Ectodermal cell (in vitro differentiated cells): Measurements from ENCODE around the gene TRMU.

Source experiments
- H3K27ac ChIP-seq: 2 replicates; pipeline ENCODE4 v1.7.0; 2013; ENCODE audit warnings: mild to moderate bottlenecking, low read depth, low read length; ENCODE audit not compliant: insufficient read depth, poor library complexity, severe bottlenecking
- H3K27me3 ChIP-seq: 2 replicates; pipeline ENCODE4 v1.7.0; 2013; ENCODE audit warnings: mild to moderate bottlenecking, low read length; ENCODE audit not compliant: insufficient read depth, control insufficient read depth, poor library complexity, severe bottlenecking
- H3K36me3 ChIP-seq: one replicate; pipeline ENCODE4 v1.7.0; 2013; ENCODE audit warnings: low read length; ENCODE audit not compliant: control insufficient read depth, insufficient read depth
- H3K4me1 ChIP-seq: one replicate; pipeline ENCODE4 v1.7.0; 2013; ENCODE audit warnings: low read length; ENCODE audit not compliant: control insufficient read depth, insufficient read depth
- H3K4me3 ChIP-seq: 2 replicates; pipeline ENCODE4 v1.7.0; 2013; ENCODE audit warnings: low read depth, low read length, control low read depth; ENCODE audit not compliant: insufficient read depth
- H3K9me3 ChIP-seq: 2 replicates; pipeline ENCODE4 v1.7.0; 2013; ENCODE audit warnings: mild to moderate bottlenecking, low read length, moderate library complexity; ENCODE audit not compliant: control insufficient read depth
- WGBS, 2 experiments: methylation state at CpG; one replicate each; pipeline ENCODE4 v1.1.7; 2013; ENCODE audit warnings: missing lambda C conversion rate in 2 of 2; 5-methylcytosine and 5-hydroxymethylcytosine counted together

TRMU gene

DNA sequence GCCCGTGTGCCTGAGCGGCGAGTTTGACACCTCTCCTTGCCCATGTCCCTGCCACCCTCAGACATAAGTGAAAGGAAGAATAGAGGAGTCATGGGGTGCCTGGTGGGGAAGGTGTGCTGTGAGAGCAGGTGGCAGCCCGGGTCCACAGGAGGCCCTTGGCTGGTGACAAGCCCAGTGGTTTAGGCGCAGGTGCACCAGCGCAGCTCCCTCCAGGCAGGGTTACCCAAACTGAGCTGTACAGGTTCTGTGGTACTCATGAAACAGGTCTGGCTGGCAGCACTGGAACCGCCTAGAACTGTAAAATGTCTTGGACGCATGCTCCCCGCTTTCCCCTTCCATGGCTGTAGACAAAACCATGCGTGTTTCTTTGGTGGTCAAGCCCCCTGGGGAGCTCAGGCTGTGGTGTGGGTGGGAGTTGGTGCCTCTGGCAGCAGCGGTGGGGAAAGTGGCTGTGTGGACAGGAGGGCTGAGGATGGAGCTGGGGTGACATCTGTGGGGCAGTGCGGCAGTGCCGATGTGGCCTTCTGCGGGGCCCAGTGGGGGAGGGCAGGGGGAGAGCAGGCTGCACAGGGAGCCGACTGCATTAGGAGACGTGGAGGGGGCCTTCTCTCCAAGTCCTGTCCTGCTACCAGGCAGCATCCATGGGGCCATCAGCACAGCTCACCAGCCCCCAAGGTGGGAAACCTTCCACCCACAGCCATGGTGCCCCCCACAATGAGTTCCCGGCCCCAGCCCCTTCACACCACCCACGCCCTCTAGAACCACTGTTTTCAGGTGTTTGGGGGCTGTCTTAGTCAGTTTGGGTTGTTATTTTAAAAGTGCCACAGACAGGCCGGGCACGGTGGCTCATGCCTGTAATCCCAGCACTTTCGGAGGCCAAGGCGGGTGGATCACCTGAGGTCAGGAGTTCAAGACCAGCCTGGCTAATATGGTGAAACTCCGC lies 44.4 kb upstream of the TRMU start:
- Histone ChIP-seq H3K27me3 (no peaks in the 10 kb centered on the region), H3K9me3 (no peaks in the 10 kb centered on the region), H3K4me3 (no peak overlapping the region), H3K4me1 (peaks cover 6% of the 10 kb centered on the region), H3K27ac (no peak overlapping the region), H3K36me3 (no peaks in the 10 kb centered on the region)
- 92 to 94% methylated on average over 20 to 23 of the region's 23 CpGs for WGBS, 2 experiments

DNA sequence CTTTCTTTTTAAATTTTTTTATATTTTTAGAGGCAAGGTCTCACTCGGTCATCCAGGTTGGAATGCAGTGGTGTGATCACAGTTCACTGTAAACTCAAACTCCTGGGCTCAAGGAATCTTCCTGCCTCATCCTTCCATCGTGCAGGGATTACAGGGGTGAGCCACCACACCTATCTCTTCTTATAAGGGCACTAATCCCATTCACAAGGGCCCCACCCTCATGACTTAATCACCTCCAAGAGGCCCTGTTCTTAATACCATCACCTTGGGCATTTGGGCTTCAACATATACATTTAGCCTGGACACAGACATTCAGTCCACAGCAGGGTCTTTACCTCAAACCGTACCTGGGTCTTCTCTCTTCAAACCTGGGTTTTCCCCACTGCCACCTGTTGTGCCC lies 43.3 kb upstream of the TRMU start:
- peaks cover 6% of the 10 kb centered on the region for H3K4me1 ChIP-seq
- H3K9me3 ChIP-seq = no peaks in the 10 kb centered on the region
- WGBS, 2 experiments = 88 to 98% methylated on average over 3 of the region's 3 CpGs
- no peaks in the 10 kb centered on the region for H3K36me3 ChIP-seq
- no peaks in the 10 kb centered on the region for H3K27me3 ChIP-seq
- no peak overlapping the region for H3K27ac ChIP-seq
- H3K4me3 ChIP-seq = no peak overlapping the region

DNA sequence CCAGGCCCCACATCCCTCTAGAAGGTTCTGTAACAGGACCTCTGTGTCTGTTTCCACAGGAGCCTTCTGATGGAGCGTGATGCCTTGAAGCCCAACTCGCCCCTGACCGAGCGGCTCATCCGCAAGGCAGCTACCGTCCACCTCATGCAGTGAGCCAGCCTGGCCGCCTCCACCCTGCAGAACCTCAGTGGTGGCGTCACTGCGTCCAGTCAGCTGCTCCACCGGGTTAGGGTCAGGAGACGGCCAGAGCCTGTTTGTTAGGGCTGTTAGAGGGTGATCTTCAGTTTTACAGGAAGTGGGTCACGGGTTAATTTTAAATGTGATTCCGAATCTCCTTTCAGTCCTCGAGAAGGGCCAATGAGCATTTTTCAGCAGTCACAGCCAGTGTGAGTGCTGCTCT lies 42.8 kb upstream of the TRMU start:
- Histone ChIP-seq H3K36me3 (no peaks in the 10 kb centered on the region), H3K4me1 (peaks cover 11% of the 10 kb centered on the region), H3K4me3 (no peak overlapping the region), H3K27ac (no peak overlapping the region), H3K9me3 (no peaks in the 10 kb centered on the region), H3K27me3 (no peaks in the 10 kb centered on the region)
- 95 to 96% methylated on average over 14 of the region's 14 CpGs for WGBS, 2 experiments

DNA sequence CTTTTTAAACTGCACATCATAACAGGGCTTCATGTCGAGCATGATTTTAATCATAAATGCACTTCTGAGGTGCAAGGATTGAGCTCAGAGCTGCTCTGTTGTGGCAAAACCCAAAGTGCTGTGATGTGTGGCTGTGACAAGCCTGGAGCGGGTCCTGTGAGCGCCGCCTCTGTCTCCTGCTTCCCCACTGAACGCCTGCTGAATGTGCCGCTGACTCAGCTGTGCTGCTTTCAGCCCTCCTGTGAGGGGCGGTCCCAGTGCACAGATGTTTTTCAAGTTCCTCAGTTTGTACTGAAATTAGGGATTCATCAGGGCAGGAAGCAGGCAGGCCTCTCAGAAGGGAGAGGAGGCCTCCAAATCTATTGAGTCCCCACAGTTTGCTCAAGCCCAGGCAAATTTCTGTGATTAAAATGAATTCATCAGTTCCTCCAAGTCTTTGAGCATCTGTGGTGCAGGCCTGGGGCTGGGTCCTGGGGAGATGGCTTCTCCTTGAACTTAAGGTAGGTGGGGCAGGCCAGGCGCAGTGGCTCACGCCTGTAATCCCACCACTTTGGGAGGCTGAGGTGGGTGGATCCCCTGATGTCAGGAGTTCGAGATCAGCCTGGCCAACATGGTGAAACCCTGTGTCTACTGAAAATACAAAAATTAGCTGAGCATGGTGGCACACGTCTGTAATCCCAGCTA lies 41.8 kb upstream of the TRMU start:
- H3K4me3 ChIP-seq = no peak overlapping the region
- no peak overlapping the region for H3K27ac ChIP-seq
- H3K27me3 ChIP-seq = no peaks in the 10 kb centered on the region
- WGBS, 2 experiments = 86 to 87% methylated on average over 11 of the region's 11 CpGs
- no peaks in the 10 kb centered on the region for H3K36me3 ChIP-seq
- no peaks in the 10 kb centered on the region for H3K9me3 ChIP-seq
- peaks cover 14% of the 10 kb centered on the region for H3K4me1 ChIP-seq

DNA sequence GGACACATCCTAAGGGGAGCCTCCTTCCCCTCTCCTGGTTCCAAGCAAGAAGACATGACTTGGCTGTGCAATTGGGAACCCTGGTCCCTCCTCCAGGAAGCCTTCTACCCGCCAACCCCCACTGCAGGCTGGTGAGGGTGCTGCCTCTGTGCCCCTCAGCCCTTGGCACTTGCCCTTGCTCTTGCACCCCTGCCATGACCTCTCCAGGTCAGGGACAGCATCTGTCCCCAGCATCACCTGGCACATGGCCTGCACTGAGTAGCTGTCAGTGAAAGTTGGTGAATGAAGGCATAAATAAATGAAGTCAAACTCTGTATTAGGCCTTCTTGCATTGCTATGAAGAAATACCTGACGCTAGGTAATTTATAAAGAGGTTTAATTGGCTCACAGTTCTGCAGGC lies 40.7 kb upstream of the TRMU start:
- H3K4me1 ChIP-seq = peaks cover 14% of the 10 kb centered on the region
- H3K27me3 ChIP-seq = no peaks in the 10 kb centered on the region
- no peak overlapping the region for H3K4me3 ChIP-seq
- H3K27ac ChIP-seq = no peak overlapping the region
- WGBS, 2 experiments = 92 to 96% methylated on average over 2 of the region's 2 CpGs
- H3K9me3 ChIP-seq = no peaks in the 10 kb centered on the region
- H3K36me3 ChIP-seq = no peaks in the 10 kb centered on the region

DNA sequence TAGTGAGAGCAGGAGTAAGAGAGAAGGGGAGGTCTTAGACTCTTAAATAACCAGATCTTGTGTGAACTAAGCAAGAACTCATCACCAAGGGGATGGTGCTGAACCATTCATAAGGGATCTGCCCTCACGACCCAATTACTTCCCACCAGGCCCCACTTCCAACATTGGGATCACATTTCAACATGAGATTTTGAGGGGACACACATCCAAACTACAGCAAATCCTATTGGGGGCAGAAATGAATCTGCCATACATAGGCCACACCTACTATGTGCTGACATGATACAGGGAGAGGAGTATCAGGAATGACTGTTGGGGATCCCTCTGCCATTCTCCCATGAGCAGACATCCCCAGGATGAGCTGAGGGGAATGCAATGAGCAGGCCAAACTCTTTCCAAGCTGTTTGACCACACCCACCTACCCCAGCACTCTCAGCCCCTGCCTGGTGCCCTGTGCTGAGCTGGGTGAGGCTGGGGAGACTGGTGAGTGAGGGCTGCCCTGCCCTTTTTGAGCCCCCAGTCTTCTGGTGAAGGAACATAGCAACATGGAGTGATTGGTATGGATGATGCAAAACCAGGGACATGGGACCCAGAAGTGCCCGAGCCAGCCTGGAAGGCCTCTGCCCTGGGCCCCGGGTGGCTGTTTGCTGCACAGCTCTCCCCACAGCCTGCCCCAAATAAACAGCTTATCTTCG lies 40.1 kb upstream of the TRMU start:
- Histone ChIP-seq H3K4me3 (peak overlapping the region; percentile 72), H3K9me3 (no peaks in the 10 kb centered on the region), H3K4me1 (peaks cover 14% of the 10 kb centered on the region), H3K27me3 (no peaks in the 10 kb centered on the region), H3K27ac (no peak overlapping the region), H3K36me3 (peaks cover 2% of the 10 kb centered on the region)
- WGBS, 2 experiments = 72 to 75% methylated on average over 4 of the region's 4 CpGs

DNA sequence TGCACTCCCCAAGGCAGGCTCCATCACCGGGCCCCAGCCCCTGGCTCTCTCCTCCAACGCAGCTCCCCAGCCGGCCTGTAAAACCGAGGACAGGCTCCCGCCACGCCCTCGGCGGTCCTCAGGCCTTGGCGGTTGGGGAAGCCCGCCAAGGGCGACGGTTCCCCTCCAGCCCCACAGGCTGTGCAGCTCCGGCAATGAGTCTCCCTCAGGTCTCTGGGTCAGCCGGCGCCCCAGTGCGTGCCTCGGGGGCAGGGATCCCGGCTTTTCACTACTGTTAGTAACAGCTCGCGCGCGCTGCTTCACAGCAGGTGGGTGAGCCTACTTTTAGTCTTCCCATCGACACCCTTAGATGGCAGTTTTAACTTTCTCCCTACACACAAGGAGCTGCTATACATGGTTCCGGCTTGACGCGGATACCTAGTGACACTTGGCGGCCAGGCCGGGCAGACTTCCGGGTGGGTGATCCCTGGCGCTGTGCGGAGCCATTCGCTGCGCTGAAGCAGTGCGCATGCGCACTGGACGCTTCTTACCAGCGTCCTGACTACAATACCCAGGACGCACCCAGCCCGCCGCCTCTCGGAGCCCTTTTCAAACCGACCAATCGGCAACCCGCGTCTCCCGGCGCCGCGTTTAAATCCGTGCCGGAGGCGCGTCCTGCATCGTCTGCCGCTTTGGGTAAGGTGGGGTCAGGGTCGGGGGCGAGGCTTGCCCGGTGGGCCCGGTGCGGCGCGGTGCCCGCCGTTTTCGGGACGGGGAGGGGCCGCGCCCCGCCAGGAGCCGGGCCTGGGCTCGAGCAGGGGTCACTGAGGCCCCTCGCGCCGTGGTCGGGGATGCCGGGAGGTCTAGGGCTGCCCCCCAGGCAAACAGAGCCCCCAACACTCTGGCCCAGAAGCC lies 39.0 kb upstream of the TRMU start, which contains the start of gene GTSE1:
GTSE1 (plus strand) TSS at position 614 of the 894 bp plus-strand sequence. CDS start 531 bp downstream, outside the sequence.
- peak within 1 kb of the TSS; percentile 72 for H3K4me3 ChIP-seq
- H3K4me1 ChIP-seq = peaks cover 14% of the 10 kb centered on the region
- H3K27ac ChIP-seq = peak within 1 kb of the TSS; percentile 44
- H3K27me3 ChIP-seq = no peaks in the 10 kb centered on the region
- H3K9me3 ChIP-seq = no peaks in the 10 kb centered on the region
- H3K36me3 ChIP-seq = peaks cover 5% of the 10 kb centered on the region
- WGBS, 2 experiments = 1% methylated on average over 76 of the region's 76 CpGs

DNA sequence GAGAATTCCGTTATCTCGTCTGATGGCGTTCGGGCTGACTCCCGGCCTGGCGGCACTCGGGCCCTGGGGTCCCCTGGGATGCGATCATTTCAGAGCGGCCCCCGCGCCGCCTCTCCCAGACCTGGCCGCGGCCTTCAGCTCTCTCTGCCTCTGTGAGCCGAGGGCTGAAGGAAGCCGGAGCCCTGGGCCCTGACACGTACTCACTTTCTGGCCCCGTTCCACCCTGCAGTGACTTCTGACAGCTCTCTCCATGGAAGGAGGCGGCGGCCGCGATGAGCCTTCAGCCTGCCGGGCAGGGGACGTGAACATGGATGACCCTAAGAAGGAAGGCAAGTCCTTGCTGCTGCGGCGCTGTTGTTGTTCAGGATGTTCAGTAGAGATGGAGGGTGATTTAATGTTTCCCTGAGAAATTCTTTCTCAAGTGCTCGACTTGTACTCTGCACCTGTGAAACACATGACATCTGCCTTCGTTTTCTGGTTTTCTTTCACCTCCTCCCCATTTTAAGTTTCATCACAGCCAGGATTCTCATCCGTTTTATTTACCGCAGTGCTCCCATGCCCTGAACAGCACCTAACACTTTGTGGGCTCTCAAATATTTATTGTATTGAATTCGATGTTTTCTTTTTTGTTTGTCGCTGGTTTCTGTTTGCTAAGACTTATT lies 38.2 kb upstream of the TRMU start:
- peaks cover 5% of the 10 kb centered on the region for H3K36me3 ChIP-seq
- peak overlapping the region; percentile 72 for H3K4me3 ChIP-seq
- 5% methylated on average over 32 of the region's 32 CpGs for WGBS, 2 experiments
- H3K9me3 ChIP-seq = no peaks in the 10 kb centered on the region
- no peak overlapping the region for H3K27ac ChIP-seq
- no peaks in the 10 kb centered on the region for H3K27me3 ChIP-seq
- peaks cover 14% of the 10 kb centered on the region for H3K4me1 ChIP-seq

DNA sequence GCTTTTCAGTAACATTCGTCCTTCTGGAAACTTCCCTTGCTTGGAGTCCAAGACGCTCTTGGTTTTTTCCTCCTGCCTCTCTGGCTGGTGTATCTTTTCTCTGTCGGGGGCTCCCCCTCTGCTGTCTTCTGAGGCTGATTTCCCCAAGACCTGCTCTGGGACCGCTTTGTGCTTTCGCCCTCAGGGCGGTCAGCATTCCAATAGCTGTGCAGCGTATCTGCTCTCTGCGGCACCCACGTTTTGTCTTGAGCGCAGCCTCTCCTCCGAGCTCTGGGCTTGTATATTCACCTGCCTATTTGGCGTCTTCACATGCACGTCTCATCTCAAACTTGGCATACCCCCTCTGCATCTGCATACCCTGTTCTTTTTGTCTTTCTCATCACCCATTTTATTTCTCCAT lies 36.4 kb upstream of the TRMU start:
- peaks cover 5% of the 10 kb centered on the region for H3K36me3 ChIP-seq
- no peak overlapping the region for H3K27ac ChIP-seq
- H3K9me3 ChIP-seq = no peaks in the 10 kb centered on the region
- no peak overlapping the region for H3K4me3 ChIP-seq
- WGBS, 2 experiments = 94 to 95% methylated on average over 13 of the region's 13 CpGs
- H3K4me1 ChIP-seq = peaks cover 14% of the 10 kb centered on the region
- no peaks in the 10 kb centered on the region for H3K27me3 ChIP-seq
